Parathyroid adenoma (tissue), 2 donors: ENCODE results near the gene KIZ.

ENCODE experiments used
- H2AFZ ChIP-seq: fragments of 300-600 bp; sonication (generic); one replicate; pipeline ENCODE4 v1.7.0; 2017; ENCODE audit warnings: antibody characterized with exemption, mild to moderate bottlenecking
- H3K27ac ChIP-seq: fragments of 300-600 bp; sonication (generic); one replicate; pipeline ENCODE4 v1.7.0; 2017
- H3K27me3 ChIP-seq: fragments of 300-600 bp; sonication (generic); one replicate; pipeline ENCODE4 v1.7.0; 2017; ENCODE audit warnings: low read length; ENCODE audit not compliant: control insufficient read depth, insufficient read depth
- H3K36me3 ChIP-seq: fragments of 300-600 bp; sonication (generic); one replicate; pipeline ENCODE4 v1.7.0; 2017; ENCODE audit warnings: low read length; ENCODE audit not compliant: control insufficient read depth, insufficient read depth
- H3K4me1 ChIP-seq: fragments of 300-600 bp; sonication (generic); one replicate; pipeline ENCODE4 v1.7.0; 2017; ENCODE audit warnings: control low read depth
- H3K4me2 ChIP-seq: fragments of 300-600 bp; sonication (generic); one replicate; pipeline ENCODE4 v1.7.0; 2017; ENCODE audit warnings: low read length
- H3K4me3 ChIP-seq: fragments of 300-600 bp; sonication (generic); one replicate; pipeline ENCODE4 v1.7.0; 2017; ENCODE audit warnings: low read depth, low read length
- H3K79me2 ChIP-seq: fragments of 300-600 bp; sonication (generic); one replicate; pipeline ENCODE4 v1.7.0; 2017; ENCODE audit warnings: control low read depth
- H3K9ac ChIP-seq: fragments of 300-600 bp; sonication (generic); one replicate; pipeline ENCODE4 v1.7.0; 2017; ENCODE audit warnings: mild to moderate bottlenecking
- H3K9me3 ChIP-seq: fragments of 300-600 bp; sonication (generic); one replicate; pipeline ENCODE4 v1.7.0; 2017; ENCODE audit warnings: low read length; ENCODE audit not compliant: control insufficient read depth
- TF ChIP-seq, protein P1 (sequence below): fragments of 300-600 bp; sonication (generic); IDR thresholded peaks from one replicate; pipeline ENCODE4 v1.7.0; 2017; ENCODE audit warnings: antibody characterized with exemption, mild to moderate bottlenecking
- donor health status: primary hyperparathyroidism.

The KIZ gene

DNA sequence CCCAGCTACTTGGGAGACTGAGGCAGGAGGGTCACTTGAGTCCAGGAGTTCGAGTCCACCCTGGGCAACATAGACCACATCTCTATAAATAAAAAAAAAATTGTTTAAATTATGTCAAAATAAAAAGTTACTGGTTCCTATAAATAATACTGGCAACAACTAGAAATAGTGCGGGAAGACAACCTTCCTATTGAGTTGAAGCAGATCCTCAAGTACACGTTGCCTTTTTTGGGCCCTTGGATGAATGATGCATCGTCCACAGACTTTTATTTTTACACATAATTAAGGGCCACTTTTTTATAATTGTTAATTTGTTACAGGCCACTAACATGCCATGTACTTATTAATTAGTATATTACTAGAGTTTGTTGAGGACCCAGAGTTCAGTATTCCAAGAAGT is 31.1 kb downstream of the KIZ start:
- Histone ChIP-seq H3K4me1 (no peaks in the 10 kb centered on the region), H3K4me2 (no peak overlapping the region), H3K36me3 (no peaks in the 10 kb centered on the region), H3K27me3 (no peaks in the 10 kb centered on the region), H3K9ac (no peak overlapping the region), H3K4me3 (no peak overlapping the region), H2AFZ (no peak overlapping the region), H3K9me3 (no peaks in the 10 kb centered on the region), H3K79me2 (no peaks in the 10 kb centered on the region), H3K27ac (no peak overlapping the region)
- TF ChIP-seq, protein P1, sequence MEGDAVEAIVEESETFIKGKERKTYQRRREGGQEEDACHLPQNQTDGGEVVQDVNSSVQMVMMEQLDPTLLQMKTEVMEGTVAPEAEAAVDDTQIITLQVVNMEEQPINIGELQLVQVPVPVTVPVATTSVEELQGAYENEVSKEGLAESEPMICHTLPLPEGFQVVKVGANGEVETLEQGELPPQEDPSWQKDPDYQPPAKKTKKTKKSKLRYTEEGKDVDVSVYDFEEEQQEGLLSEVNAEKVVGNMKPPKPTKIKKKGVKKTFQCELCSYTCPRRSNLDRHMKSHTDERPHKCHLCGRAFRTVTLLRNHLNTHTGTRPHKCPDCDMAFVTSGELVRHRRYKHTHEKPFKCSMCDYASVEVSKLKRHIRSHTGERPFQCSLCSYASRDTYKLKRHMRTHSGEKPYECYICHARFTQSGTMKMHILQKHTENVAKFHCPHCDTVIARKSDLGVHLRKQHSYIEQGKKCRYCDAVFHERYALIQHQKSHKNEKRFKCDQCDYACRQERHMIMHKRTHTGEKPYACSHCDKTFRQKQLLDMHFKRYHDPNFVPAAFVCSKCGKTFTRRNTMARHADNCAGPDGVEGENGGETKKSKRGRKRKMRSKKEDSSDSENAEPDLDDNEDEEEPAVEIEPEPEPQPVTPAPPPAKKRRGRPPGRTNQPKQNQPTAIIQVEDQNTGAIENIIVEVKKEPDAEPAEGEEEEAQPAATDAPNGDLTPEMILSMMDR = no peak

DNA sequence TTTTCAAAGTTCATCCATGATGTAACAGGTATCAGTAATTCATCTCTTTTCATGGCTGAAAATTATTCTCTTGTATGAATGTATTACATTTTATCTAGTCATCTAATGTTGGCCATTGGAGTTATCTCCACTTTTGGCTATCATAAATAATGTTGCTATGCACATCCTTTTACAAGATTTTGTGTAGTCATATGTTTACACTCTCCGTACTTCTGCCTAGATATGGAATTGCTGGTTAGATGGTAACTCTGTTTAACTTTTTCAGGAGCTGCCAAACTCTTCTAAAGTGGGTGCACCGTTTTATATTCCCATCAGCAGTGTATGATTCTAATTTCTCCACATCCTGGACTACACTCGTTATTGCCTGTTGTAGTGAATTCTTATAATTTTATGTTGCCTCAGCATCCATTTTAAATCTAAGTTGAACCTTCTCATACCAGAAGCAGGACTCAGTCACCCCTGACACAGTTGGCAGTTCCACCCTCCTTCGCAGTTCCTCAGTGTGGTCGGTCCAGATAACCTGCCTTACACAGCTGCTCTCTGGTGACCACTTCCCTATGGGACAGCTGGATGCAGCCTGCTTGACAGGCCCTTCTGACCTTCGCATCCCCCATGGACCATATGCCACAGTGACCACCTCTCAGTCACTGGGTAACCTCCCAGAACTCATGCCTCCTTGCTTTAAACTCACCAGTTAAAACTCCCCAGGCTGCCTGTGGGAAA is 33.9 kb downstream of the KIZ start:
- Histone ChIP-seq H3K79me2 (no peaks in the 10 kb centered on the region), H3K9ac (no peak overlapping the region), H2AFZ (no peak overlapping the region), H3K27ac (no peak overlapping the region), H3K36me3 (no peaks in the 10 kb centered on the region), H3K27me3 (no peaks in the 10 kb centered on the region), H3K4me1 (no peaks in the 10 kb centered on the region), H3K4me2 (no peak overlapping the region), H3K4me3 (no peak overlapping the region), H3K9me3 (no peaks in the 10 kb centered on the region)
- TF ChIP-seq, protein P1 = no peak

DNA sequence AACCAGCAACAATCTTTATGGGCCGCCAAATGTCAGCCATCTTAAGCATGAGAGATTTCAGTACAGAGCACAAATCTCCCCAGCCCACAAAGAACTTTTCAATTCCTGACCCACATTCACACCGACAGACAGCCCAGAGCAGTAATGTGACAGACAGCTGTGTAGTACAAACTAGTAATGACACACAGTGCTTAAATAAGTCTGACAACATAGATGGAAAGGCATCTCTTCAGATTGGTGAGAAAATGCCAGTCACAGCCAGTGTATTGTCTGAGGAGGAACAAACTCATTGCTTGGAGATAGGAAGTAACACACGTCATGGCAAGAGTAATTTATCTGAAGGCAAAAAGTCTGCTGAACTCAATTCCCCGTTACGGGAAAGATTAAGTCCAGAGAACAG is 36.0 kb downstream of the KIZ start:
- TF ChIP-seq, protein P1 = no peak
- H3K9me3 ChIP-seq = no peaks in the 10 kb centered on the region
- H3K79me2 ChIP-seq = no peaks in the 10 kb centered on the region
- H2AFZ ChIP-seq = no peak overlapping the region
- no peak overlapping the region for H3K27ac ChIP-seq
- no peaks in the 10 kb centered on the region for H3K36me3 ChIP-seq
- H3K27me3 ChIP-seq = no peaks in the 10 kb centered on the region
- H3K4me2 ChIP-seq = no peak overlapping the region
- no peaks in the 10 kb centered on the region for H3K4me1 ChIP-seq
- no peak overlapping the region for H3K9ac ChIP-seq
- no peak overlapping the region for H3K4me3 ChIP-seq

DNA sequence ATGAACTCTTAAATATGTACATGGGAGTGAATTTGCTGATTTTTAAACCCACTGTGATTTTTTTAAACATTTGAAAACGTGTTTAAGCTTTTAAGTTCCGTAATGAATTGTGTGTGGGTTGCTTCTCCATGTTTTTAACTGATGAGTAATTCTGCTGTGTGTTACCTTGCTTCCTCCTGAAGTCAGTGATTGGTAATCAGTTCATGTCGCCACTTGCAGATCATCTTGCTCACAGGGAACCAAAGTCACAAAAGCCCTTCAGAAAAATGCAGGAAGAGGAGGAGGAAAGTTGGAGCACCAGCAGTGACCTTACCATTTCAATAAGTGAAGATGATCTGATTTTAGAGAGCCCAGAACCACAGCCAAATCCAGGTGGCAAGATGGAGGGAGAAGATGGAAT is 36.7 kb downstream of the KIZ start:
- Histone ChIP-seq H3K36me3 (no peaks in the 10 kb centered on the region), H2AFZ (no peak overlapping the region), H3K9ac (no peak overlapping the region), H3K27me3 (no peaks in the 10 kb centered on the region), H3K9me3 (no peaks in the 10 kb centered on the region), H3K27ac (no peak overlapping the region), H3K4me2 (no peak overlapping the region), H3K4me1 (no peaks in the 10 kb centered on the region), H3K4me3 (no peak overlapping the region), H3K79me2 (no peaks in the 10 kb centered on the region)
- TF ChIP-seq, protein P1 = no peak

DNA sequence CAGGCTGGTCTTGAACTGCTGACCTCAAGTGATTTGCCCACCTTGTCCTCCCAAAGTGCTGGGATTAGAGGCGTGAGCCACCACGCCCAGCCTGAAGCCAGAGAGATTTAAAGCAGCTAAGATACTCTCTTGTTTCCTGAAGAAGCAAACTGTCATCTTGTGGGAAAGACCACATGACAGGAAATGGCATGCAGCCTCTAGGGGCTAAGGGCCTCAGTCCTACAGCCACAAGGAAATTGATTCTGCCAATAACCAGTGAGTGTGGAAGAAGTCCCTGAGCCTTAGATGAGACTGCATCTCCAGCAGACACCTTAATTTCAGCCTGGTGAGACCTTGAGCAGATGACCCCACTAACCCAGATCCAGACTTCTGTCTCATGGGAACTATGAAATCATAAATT is 40.9 kb downstream of the KIZ start:
- Histone ChIP-seq H3K27ac (no peak overlapping the region), H3K9me3 (no peaks in the 10 kb centered on the region), H3K4me2 (no peak overlapping the region), H3K27me3 (no peaks in the 10 kb centered on the region), H2AFZ (no peak overlapping the region), H3K4me1 (no peaks in the 10 kb centered on the region), H3K9ac (no peak overlapping the region), H3K79me2 (peaks cover 2% of the 10 kb centered on the region), H3K36me3 (no peaks in the 10 kb centered on the region), H3K4me3 (no peak overlapping the region)
- TF ChIP-seq, protein P1 = no peak
